HG02571 (cell line): ENCODE results near the gene SMARCAL1.

Source experiments
- ATAC-seq: cut with Tn5 transposase; IDR thresholded peaks from one replicate; pipeline ENCODE4 v1.9.1; 2021; ENCODE audit warnings: mild to moderate bottlenecking, moderate library complexity; ENCODE audit not compliant: unreplicated experiment

SMARCAL1 gene

DNA sequence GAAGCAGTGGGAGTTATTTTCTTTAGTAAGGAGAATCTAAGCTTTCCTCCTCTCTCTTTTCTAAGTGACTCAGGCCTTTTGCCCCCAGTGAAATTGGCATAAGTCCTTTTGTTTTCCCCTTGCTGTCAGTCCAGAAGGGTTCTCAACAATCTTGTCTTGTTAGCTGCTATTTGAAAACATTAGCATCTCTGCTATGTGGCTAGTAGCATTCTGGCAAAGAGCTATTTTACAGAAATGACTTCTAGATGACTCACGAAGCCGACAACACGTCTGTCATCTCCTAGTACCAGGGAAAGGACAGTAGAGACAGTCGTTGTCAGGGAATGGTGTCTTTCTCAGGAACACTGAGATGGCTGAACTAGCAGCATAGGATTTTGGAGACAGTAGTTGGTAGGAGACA, 14.7 kb downstream of the SMARCAL1 start:
- ATAC-seq, result no peak

DNA sequence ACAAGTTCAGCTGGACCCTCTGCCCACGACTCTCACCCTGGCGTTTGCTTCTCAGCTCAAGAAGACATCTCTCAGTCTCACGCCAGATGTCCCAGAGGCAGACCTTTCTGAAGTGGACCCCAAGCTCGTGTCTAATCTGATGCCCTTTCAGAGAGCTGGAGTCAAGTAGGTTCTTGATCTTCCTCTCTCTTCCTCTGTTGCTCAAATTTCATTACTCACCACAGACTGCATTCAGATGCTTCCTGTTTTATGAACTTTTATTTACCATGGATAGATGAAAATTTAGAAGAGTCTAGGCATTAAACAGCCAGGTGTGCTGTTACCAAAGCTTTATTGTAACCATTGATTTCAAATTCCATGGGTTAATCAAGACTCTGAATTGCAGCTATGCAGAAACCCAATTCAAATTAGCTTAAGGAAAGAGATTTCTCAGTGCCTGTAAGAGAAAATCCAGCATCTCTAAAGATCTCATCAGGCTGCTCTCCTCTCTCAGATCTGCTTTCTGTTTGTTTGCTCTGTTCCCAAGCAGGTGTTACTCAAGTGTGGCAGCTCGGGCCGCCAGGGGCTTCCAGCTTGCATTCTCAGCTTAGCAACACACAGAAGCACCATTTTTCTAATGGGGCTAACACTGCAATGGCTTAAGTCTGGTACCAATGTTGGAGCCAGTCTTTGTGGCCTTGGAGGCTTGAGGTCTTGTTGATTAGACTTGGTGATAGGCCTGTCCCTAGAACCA, 16.5 kb downstream of the SMARCAL1 start:
- ATAC-seq, result no peak

- ATAC-seq, result no peak
These were observed 17.1 kb downstream of the SMARCAL1 start for GRCh38 chr2:216429428-216429827.

DNA sequence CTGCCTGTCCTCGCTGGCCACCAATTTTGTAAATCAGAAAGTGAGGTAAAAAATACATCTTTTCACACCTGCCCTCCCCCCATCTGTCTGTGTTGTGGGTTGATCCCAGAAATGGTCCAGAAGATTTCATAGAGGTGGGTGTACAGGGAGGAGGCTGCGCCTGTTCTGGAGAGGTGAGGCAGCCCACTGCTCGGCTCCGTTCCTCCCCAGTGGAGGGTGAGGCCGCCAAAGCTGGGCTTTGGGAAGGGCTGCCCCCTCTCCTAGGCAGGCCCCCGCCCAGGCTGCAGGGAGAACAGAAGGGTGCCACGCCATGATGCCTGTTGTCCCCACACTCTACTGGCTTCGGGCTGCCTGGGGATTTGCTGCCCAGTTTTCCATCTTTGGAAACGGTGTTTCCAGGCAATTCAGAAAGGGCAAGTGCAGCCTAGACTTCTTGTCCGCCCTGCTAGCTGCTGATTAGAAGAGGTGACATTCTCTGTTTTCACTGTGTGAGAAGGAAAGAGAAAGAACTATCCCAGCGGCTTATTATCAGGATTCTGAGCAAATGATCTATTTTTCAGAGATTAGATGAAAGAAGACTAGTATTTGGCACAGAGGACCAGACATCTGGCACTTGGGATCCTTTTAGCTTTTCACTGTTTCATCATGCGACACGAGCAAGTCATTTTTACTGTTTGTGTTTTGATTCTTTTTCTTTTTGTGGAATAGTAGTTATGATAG, 18.7 kb downstream of the SMARCAL1 start:
- no peak for ATAC-seq

GRCh38 chr2:216431531-216431856, 19.2 kb downstream of the SMARCAL1 start:
- no peak for ATAC-seq

- no peak for ATAC-seq
These were observed 24.1 kb downstream of the SMARCAL1 start for GRCh38 chr2:216436383-216436782.

DNA sequence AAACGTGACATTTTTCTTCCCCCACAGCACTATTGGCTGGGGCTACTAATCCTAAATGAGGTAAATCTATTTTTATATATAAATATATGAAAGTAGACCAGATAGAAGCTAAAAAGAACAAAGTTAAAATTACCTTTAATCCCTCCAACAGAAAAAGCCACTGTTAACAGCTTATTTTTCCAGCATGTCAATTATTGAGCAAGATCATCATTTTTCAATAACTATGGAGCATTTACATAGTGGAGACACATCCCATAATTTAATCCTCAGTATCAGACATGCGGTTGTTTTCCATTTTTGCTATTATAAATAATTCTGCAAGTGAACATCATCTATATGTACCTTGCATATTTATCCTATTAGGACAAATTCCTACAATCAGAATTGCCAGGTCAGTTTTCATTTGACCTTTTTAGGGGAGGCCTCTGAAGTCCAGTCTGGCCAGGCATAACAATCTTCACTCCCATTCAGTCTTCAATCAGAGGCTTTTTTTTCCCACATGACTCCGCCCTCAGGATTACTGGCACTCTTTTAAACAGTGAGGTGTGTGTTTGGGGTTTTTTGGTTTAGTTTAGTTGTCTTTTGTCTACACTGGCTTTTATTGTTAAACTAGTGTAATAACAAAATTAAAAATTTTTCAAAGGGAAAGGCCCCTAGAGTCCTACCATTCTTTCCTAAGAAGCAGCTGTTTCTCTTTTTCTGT, 29.2 kb downstream of the SMARCAL1 start:
- no peak for ATAC-seq

DNA sequence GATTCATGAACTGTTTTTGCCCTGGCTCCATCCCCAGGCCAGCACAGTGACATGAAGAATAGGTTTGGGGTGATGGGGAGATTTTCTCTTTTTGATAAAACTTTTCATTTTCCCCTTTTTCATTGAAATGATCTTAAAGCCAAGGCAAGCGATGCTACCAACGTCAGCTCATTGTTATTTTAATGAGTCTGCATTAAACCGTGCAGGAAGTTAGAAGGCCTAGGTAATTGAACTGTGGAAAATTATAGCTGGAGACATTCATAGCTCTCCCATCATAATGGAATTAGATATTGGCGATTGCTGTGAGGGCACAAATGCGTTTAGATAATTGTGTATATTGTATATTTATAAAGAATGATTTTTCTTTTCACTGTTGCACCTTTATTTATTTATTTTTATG, 33.2 kb downstream of the SMARCAL1 start:
- no peak for ATAC-seq

GRCh38 chr2:216446343-216446742, 34.1 kb downstream of the SMARCAL1 start:
- no peak for ATAC-seq

GRCh38 chr2:216447293-216447692, 35.0 kb downstream of the SMARCAL1 start:
- no peak for ATAC-seq

GRCh38 chr2:216448829-216449228, 36.5 kb downstream of the SMARCAL1 start:
- ATAC-seq, result no peak

DNA sequence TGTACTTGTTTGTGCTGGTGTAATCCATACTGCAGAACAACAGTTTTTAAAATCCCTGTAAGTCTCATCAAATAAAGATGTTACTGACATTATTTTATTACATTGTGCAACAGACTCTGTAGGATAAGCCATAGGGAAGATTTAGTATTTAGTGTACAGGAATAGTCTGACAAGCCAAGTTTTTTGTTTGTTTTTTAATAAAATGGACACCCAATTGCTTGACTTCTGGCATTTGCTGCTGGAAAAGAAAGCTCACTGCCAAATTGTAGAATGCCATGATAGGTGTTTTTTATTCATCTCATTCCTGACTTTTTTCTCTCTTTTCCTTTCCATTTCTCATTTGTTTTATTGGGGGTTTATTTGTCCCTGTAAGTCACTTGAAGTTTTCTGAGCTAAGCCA, 38.1 kb downstream of the SMARCAL1 start:
- no peak for ATAC-seq

- no peak for ATAC-seq
These were observed 38.5 kb downstream of the SMARCAL1 start for GRCh38 chr2:216450784-216451183.

DNA sequence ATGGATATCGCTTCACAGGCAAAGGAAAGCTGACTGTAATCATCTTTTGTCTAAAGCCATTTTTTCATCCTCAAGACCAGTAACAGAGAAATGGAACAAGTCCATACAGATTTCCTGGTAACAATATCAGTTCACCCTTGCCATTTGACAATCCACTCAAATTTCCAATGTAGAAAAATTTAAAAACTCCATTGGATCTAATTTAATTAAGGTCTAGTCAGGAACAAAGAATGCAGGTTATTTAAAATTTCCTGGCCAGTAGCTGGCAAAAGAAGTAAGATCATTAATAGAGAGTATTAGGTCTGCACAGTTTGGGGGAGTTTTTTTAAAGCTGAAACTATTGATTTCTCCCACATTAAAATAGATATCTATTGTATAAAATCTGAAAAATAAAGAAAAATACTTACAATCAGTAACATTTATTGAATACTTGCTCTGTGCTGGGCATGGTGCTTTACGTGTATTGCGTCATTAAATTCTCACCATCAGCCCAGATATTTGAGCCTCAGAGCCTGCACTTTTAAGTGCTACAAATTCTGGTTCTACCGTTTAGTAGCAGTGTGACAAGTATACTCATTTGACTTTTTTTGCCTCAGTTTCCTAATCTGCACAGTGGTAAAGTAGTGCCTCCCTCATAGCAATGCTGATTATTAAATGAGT, 41.8 kb downstream of the SMARCAL1 start:
- ATAC-seq, result no peak

DNA sequence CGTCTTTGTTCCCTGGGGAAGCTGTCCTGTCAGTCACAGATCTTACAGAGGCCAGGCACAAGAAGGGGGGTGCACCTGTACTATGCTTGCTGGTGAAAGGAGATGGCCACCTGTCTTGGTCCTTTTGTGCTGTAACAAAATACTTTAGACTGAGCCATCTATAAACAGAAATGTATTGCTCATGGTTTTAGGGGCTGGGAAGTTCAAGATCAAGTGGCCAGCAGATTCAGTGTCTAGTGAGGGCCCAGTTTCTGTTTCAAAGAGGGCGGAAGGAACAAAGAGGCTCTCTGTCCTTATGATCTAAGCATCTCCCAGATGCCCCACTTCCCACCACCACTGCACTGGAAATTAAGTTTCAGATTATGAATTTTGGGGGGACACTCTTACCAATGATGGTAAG, 50.9 kb downstream of the SMARCAL1 start:
- no peak for ATAC-seq

DNA sequence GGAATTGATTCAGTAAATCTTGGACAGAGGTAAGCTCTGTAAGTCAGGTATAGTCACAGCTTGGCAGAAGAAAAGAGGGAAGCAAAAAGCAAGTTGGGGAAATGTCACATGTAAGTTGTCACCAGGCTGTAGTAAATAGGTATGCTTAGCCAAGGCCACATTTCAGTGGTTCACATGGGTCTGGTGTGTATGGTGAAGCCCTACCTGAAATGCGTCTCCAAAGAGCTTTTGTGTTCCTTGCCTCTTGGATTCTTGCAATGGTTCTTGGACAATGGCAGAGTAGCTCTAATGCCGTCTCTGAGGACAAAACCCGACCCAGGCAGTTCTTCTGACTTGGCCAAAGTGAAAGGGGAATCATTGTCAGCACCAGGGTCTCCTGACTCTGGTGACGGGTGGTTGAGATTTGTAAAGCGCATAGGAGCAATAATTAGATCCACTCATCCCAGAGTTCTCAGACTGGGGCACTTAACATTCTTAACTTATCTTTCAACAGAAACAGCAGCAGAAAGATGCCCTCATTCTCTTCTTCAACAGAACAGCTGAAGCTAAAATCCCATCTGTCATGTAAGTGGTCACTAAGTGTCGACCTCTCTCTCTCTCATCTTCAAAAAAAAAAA, 51.9 kb downstream of the SMARCAL1 start:
- no peak for ATAC-seq

GRCh38 chr2:216465579-216466195, 53.4 kb downstream of the SMARCAL1 start:
- no peak for ATAC-seq

DNA sequence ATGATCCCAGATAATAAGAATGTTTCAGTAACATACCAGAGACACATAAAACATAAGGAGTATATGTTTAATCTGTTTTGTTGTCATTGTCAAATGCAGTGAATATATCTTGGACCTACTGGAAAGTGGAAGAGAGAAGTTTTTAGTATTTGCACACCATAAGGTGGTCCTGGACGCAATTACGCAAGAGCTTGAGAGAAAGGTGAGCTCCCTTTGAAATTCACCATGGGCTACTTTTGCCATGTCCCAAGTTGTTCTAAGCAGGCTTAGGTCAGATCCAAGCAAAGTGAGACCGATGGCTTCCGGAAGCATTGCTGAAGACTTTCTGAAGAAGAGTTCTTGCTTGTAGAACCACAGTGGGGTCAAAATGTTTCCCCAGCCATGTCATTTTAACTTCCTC, 55.6 kb downstream of the SMARCAL1 start:
- no peak for ATAC-seq

DNA sequence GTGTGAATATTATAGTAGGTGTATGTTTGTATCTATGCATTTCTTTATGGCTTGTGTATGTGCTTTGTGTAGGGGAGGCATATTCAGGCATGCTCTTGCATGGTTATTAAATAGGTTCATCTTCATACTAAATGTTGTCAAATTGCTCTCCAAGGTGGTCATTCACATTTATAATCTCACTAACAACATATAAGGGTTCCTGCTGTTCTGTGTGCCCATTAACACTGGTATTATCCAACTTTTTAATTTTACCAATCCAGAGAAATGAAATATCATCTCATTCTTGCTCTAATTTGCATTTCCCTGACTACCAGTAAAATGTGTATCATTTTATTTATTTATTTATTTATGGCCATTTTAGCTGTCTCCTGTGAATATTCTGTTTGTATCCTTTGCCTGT, 57.4 kb downstream of the SMARCAL1 start:
- no peak for ATAC-seq

- ATAC-seq, result no peak
These were observed 60.9 kb downstream of the SMARCAL1 start for GRCh38 chr2:216473187-216473586.
